HepG2 (cell line): ENCODE measurements around the gene ATG9A. TPM values are rescaled to one million over a fixed set of nuclear protein-coding genes. Genes with fewer than 3 reads are reported as not detected.

Experiments used
- AKAP8 ChIP-seq: sonication (generic); formaldehyde crosslinking; IDR thresholded peaks from 2 replicates; pipeline ENCODE4 v1.5.1; 2020; ENCODE audit warnings: mild to moderate bottlenecking, missing genetic modification reagents
- CBX2 ChIP-seq, 2 experiments: fragments of 200-600 bp in 1 of 2; sonication (generic); formaldehyde crosslinking in 1 of 2; IDR thresholded peaks; 2 replicates each; pipeline versions ENCODE4 v1.7.0 to v1.8.1; 2018 to 2022; ENCODE audit warnings: low read depth in 2 of 2, low read length in 1 of 2, mild to moderate bottlenecking in 1 of 2, missing genetic modification reagents in 1 of 2
- ERF ChIP-seq: IDR thresholded peaks from 2 replicates; pipeline ENCODE4 v1.6.1; 2018; ENCODE audit warnings: missing biosample characterization, missing genetic modification reagents
- KAT7 ChIP-seq: IDR thresholded peaks from 2 replicates; pipeline ENCODE4 v1.6.1; 2018; ENCODE audit warnings: borderline replicate concordance, missing compliant biosample characterization
- KAT8 ChIP-seq: IDR thresholded peaks from 2 replicates; pipeline ENCODE4 v1.6.1; 2016; ENCODE audit warnings: missing genetic modification reagents, missing compliant biosample characterization
- KLF16 ChIP-seq, 2 experiments: sonication (generic) in 1 of 2; formaldehyde crosslinking in 1 of 2; IDR thresholded peaks; 2 replicates each; pipeline versions ENCODE4 v1.6.1 to v1.8.0; 2016 to 2023; ENCODE audit warnings: missing genetic modification reagents in 2 of 2, missing compliant biosample characterization in 1 of 2
- MAFF ChIP-seq: IDR thresholded peaks from 2 replicates; pipeline ENCODE4 v1.6.1; 2011; ENCODE audit warnings: low read depth, low read length, improper control_type of control experiment
- MTA1 ChIP-seq: sonication (generic); formaldehyde crosslinking; IDR thresholded peaks from 2 replicates; pipeline ENCODE4 v1.4.0; 2020; ENCODE audit warnings: missing genetic modification reagents, mild to moderate bottlenecking, borderline replicate concordance
- NFIB ChIP-seq: sonication (generic); formaldehyde crosslinking; IDR thresholded peaks from 2 replicates; pipeline ENCODE4 v1.9.0; 2021; ENCODE audit warnings: missing genetic modification reagents, mild to moderate bottlenecking, borderline replicate concordance
- NPAS2 ChIP-seq: sonication (generic); formaldehyde crosslinking; IDR thresholded peaks from 2 replicates; pipeline ENCODE4 v1.8.0; 2022; ENCODE audit warnings: mild to moderate bottlenecking, missing genetic modification reagents, borderline replicate concordance
- POLR2A ChIP-seq, 2 experiments: IDR thresholded peaks; 2 replicates each; pipeline ENCODE4 v1.6.1; 2011; ENCODE audit warnings: low read depth in 2 of 2, low read length in 2 of 2, mild to moderate bottlenecking in 1 of 2, moderate library complexity in 1 of 2; ENCODE audit not compliant: insufficient read depth in 1 of 2
- RFXAP ChIP-seq: sonication (generic); formaldehyde crosslinking; IDR thresholded peaks from 2 replicates; pipeline ENCODE4 v1.4.0; 2020; ENCODE audit warnings: missing genetic modification reagents, borderline replicate concordance
- ZNF670 ChIP-seq: sonication (generic); formaldehyde crosslinking; IDR thresholded peaks from 2 replicates; pipeline ENCODE4 v1.8.0; 2022; ENCODE audit warnings: mild to moderate bottlenecking, missing genetic modification reagents, borderline replicate concordance
- ZNF724P ChIP-seq: sonication (generic); formaldehyde crosslinking; IDR thresholded peaks from 2 replicates; pipeline ENCODE4 v1.8.0; 2022; ENCODE audit warnings: missing genetic modification reagents, borderline replicate concordance
- polyA plus RNA-seq, 8 experiments: library from polyadenylated mRNA; depleted of rRNA in 3 of 8; stranded (reverse) in 7 of 8; unstranded in 1 of 8; fragments of >200 nt; fragmentation: Illumina TruSeq in 4 of 8; extraction: Trizol in 4 of 8; gene quantifications; 2 replicates each; pipeline versions ENCODE4 v1.2.1 to v1.2.3, GENCODE V29; 2011 to 2016; ENCODE audit warnings: low read depth in 4 of 8, missing spikeins in 1 of 8, mixed read lengths in 1 of 8; ENCODE audit not compliant: insufficient read depth in 1 of 8
- total RNA-seq, 5 experiments: library from RNA; depleted of rRNA; stranded (reverse); fragments of >200 nt; fragmentation: Illumina TruSeq; extraction: Trizol; gene quantifications; 2 replicates each; pipeline ENCODE4 v1.2.3, GENCODE V29; 2016; ENCODE audit warnings: low read depth in 1 of 5
- TF ChIP-seq, protein P1 (sequence below): sonication (generic); formaldehyde crosslinking; IDR thresholded peaks from 2 replicates; pipeline ENCODE4 v1.8.1; 2022; ENCODE audit warnings: low read depth, mild to moderate bottlenecking, missing genetic modification reagents
- TF ChIP-seq, protein P2 (sequence below): sonication (generic); formaldehyde crosslinking; IDR thresholded peaks from 2 replicates; pipeline ENCODE4 v1.5.0; 2020; ENCODE audit warnings: mild to moderate bottlenecking, missing genetic modification reagents
- TF ChIP-seq, protein P3 (sequence below): sonication (generic); formaldehyde crosslinking; IDR thresholded peaks from 2 replicates; pipeline ENCODE4 v1.4.0; 2020; ENCODE audit warnings: missing genetic modification reagents
- TF ChIP-seq, protein P4 (sequence below): sonication (generic); formaldehyde crosslinking; IDR thresholded peaks from 2 replicates; pipeline ENCODE4 v1.4.0; 2020; ENCODE audit warnings: missing genetic modification reagents, borderline replicate concordance

The ATG9A gene
- total and polyA plus RNA-seq, 2 of the 13 experiments (the other 11 are each of a cell fraction or from before 2014, with no cell fraction given): 35.0 to 131 TPM

DNA sequence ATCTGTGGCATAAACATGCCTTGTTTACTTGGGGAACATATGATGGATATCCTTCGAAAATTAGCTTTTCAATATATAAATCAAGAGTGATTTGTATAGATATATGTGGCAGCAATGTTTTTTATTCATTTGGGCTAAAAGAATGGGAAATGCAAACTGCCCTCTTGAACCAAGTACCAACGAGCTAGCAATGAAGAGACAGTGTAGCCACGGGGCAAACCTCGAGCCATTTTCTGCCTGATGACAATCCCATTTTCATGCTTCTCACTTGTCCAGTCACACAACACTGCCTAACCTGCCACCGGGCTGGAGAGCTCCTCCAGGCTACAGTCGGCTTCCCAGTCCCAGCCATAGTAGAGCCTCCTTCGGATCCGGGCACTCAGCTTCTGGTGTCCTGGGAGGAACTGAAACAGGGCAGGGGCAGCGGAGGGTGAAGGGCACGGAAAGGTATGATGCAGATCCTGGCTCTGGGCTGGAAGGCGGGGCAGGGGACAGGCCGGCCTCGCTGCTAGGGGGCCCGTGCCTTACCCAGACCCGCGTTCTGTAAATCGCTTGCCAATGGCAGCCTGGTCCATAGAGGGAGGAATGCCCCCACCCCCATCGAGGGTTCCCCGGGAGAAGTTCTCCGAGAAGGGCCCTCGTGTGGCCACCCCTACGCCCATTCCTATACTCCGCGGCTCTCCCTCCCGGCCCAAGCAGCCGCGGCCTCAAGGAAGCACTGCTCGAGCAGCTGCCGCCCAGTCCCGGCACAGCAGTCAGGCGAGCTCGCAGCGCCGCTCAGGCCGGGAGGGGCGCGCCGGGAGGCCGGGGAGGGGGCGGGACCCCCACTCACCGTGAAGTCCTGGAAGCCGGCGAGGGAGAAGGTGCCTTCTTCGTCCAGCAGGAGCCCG lies 53.3 kb downstream of the ATG9A start (continued):
- TF ChIP-seq, protein P1, sequence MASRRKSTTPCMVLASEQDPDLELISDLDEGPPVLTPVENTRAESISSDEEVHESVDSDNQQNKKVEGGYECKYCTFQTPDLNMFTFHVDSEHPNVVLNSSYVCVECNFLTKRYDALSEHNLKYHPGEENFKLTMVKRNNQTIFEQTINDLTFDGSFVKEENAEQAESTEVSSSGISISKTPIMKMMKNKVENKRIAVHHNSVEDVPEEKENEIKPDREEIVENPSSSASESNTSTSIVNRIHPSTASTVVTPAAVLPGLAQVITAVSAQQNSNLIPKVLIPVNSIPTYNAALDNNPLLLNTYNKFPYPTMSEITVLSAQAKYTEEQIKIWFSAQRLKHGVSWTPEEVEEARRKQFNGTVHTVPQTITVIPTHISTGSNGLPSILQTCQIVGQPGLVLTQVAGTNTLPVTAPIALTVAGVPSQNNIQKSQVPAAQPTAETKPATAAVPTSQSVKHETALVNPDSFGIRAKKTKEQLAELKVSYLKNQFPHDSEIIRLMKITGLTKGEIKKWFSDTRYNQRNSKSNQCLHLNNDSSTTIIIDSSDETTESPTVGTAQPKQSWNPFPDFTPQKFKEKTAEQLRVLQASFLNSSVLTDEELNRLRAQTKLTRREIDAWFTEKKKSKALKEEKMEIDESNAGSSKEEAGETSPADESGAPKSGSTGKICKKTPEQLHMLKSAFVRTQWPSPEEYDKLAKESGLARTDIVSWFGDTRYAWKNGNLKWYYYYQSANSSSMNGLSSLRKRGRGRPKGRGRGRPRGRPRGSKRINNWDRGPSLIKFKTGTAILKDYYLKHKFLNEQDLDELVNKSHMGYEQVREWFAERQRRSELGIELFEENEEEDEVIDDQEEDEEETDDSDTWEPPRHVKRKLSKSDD: no peak
- TF ChIP-seq AKAP8: 0 out of 2 replicates have a peak, but pooled peaks have one; percentile 6
- TF ChIP-seq, protein P2, sequence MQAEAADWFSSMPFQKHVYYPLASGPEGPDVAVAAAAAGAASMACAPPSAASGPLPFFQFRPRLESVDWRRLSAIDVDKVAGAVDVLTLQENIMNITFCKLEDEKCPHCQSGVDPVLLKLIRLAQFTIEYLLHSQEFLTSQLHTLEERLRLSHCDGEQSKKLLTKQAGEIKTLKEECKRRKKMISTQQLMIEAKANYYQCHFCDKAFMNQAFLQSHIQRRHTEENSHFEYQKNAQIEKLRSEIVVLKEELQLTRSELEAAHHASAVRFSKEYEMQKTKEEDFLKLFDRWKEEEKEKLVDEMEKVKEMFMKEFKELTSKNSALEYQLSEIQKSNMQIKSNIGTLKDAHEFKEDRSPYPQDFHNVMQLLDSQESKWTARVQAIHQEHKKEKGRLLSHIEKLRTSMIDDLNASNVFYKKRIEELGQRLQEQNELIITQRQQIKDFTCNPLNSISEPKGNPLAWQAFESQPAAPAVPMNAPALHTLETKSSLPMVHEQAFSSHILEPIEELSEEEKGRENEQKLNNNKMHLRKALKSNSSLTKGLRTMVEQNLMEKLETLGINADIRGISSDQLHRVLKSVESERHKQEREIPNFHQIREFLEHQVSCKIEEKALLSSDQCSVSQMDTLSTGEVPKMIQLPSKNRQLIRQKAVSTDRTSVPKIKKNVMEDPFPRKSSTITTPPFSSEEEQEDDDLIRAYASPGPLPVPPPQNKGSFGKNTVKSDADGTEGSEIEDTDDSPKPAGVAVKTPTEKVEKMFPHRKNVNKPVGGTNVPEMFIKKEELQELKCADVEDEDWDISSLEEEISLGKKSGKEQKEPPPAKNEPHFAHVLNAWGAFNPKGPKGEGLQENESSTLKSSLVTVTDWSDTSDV: no peak
- TF ChIP-seq ZNF724P (CRISPR knock-in tag): no peak
- TF ChIP-seq, protein P3, sequence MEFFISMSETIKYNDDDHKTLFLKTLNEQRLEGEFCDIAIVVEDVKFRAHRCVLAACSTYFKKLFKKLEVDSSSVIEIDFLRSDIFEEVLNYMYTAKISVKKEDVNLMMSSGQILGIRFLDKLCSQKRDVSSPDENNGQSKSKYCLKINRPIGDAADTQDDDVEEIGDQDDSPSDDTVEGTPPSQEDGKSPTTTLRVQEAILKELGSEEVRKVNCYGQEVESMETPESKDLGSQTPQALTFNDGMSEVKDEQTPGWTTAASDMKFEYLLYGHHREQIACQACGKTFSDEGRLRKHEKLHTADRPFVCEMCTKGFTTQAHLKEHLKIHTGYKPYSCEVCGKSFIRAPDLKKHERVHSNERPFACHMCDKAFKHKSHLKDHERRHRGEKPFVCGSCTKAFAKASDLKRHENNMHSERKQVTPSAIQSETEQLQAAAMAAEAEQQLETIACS (CRISPR knock-in tag): no peak
- no peak for TF ChIP-seq ERF (CRISPR knock-in tag)
- TF ChIP-seq, protein P4, sequence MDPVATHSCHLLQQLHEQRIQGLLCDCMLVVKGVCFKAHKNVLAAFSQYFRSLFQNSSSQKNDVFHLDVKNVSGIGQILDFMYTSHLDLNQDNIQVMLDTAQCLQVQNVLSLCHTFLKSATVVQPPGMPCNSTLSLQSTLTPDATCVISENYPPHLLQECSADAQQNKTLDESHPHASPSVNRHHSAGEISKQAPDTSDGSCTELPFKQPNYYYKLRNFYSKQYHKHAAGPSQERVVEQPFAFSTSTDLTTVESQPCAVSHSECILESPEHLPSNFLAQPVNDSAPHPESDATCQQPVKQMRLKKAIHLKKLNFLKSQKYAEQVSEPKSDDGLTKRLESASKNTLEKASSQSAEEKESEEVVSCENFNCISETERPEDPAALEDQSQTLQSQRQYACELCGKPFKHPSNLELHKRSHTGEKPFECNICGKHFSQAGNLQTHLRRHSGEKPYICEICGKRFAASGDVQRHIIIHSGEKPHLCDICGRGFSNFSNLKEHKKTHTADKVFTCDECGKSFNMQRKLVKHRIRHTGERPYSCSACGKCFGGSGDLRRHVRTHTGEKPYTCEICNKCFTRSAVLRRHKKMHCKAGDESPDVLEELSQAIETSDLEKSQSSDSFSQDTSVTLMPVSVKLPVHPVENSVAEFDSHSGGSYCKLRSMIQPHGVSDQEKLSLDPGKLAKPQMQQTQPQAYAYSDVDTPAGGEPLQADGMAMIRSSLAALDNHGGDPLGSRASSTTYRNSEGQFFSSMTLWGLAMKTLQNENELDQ (CRISPR knock-in tag): no peak
- TF ChIP-seq CBX2 (IDR thresholded peaks at IDR 0.05; ENCODE audit: low read depth, low read length): no peak
- no peak for TF ChIP-seq CBX2 (CRISPR knock-in tag; IDR thresholded peaks at IDR 0.05; ENCODE audit: low read depth)
- TF ChIP-seq KLF16 (CRISPR knock-in tag; IDR thresholded peaks at IDR 0.05): no peak
- TF ChIP-seq ZNF670 (CRISPR knock-in tag): no peak
- TF ChIP-seq NFIB: no peak
- TF ChIP-seq POLR2A (IDR thresholded peaks at IDR 0.05; ENCODE audit: insufficient read depth in 1 of 2, low read depth in 2 of 2, low read length in 2 of 2): no peak
- 0 out of 2 replicates have a peak, but pooled peaks have one; percentile 63 for TF ChIP-seq NPAS2
- TF ChIP-seq MTA1: peak; percentile 93; the same call in 1 of the 2 replicates
- TF ChIP-seq MAFF: no peak
- peak; percentile 76; the same call in 1 of the 2 replicates for TF ChIP-seq KAT7 (CRISPR knock-in tag)
- TF ChIP-seq KAT8 (CRISPR knock-in tag): no peak
- TF ChIP-seq RFXAP (CRISPR knock-in tag): no peak
